HepG2 (cell line): Measurements from ENCODE around the gene ATP5F1E. TPM values are rescaled to one million over a fixed set of nuclear protein-coding genes. Genes with fewer than 3 reads are reported as not detected.

Experiments used
- AHDC1 ChIP-seq: sonication (generic); formaldehyde crosslinking; IDR thresholded peaks from 2 replicates; pipeline ENCODE4 v1.5.1; 2020; ENCODE audit warnings: mild to moderate bottlenecking, missing genetic modification reagents, borderline replicate concordance
- BRCA1 ChIP-seq: sonication (generic); formaldehyde crosslinking; IDR thresholded peaks from 2 replicates; pipeline ENCODE4 v1.4.0; 2020; ENCODE audit warnings: missing genetic modification reagents
- GATAD1 ChIP-seq: IDR thresholded peaks from 2 replicates; pipeline ENCODE4 v1.6.1; 2016; ENCODE audit warnings: missing genetic modification reagents, missing compliant biosample characterization
- HDAC2 ChIP-seq: sonication (generic); formaldehyde crosslinking; IDR thresholded peaks from 2 replicates; pipeline ENCODE4 v1.4.0; 2020; ENCODE audit warnings: missing genetic modification reagents
- HMGA1 ChIP-seq: sonication (generic); formaldehyde crosslinking; conservative IDR thresholded peaks from 2 replicates; pipeline ENCODE4 v1.4.0; 2020; ENCODE audit warnings: missing genetic modification reagents
- HOMEZ ChIP-seq: IDR thresholded peaks from 2 replicates; pipeline ENCODE4 v1.6.1; 2016; ENCODE audit warnings: low read depth
- KAT7 ChIP-seq: IDR thresholded peaks from 2 replicates; pipeline ENCODE4 v1.6.1; 2018; ENCODE audit warnings: borderline replicate concordance, missing compliant biosample characterization
- MXD1 ChIP-seq: sonication (generic); formaldehyde crosslinking; IDR thresholded peaks from 2 replicates; pipeline ENCODE4 v1.4.0; 2020; ENCODE audit warnings: mild to moderate bottlenecking, missing genetic modification reagents
- NAIF1 ChIP-seq: sonication (generic); formaldehyde crosslinking; IDR thresholded peaks from 2 replicates; pipeline ENCODE4 v1.5.0; 2020; ENCODE audit warnings: mild to moderate bottlenecking, missing genetic modification reagents, borderline replicate concordance
- NFE2L1 ChIP-seq: sonication (generic); formaldehyde crosslinking; IDR thresholded peaks from 2 replicates; pipeline ENCODE4 v1.4.0; 2020; ENCODE audit warnings: missing genetic modification reagents, mild to moderate bottlenecking, borderline replicate concordance
- RBAK ChIP-seq: sonication (generic); formaldehyde crosslinking; IDR thresholded peaks from 2 replicates; pipeline ENCODE4 v1.5.1; 2020; ENCODE audit warnings: mild to moderate bottlenecking, missing genetic modification reagents
- SIX4 ChIP-seq: sonication (generic); formaldehyde crosslinking; IDR thresholded peaks from 2 replicates; pipeline ENCODE4 v1.4.0; 2020; ENCODE audit warnings: missing genetic modification reagents
- ZKSCAN1 ChIP-seq: fragments of 150-350 bp; IDR thresholded peaks from 2 replicates; pipeline ENCODE4 v1.6.1; 2014; ENCODE audit warnings: low read length
- ZNF205 ChIP-seq: IDR thresholded peaks from 2 replicates; pipeline ENCODE4 v1.6.1; 2018; ENCODE audit warnings: missing biosample characterization, missing genetic modification reagents
- ZNF552 ChIP-seq: sonication (generic); formaldehyde crosslinking; IDR thresholded peaks from 2 replicates; pipeline ENCODE4 v1.9.0; 2022; ENCODE audit warnings: missing genetic modification reagents, mild to moderate bottlenecking, borderline replicate concordance
- ZNF891 ChIP-seq: sonication (generic); formaldehyde crosslinking; IDR thresholded peaks from 2 replicates; pipeline ENCODE4 v1.5.0; 2020; ENCODE audit warnings: mild to moderate bottlenecking, missing genetic modification reagents
- ZXDC ChIP-seq: sonication (generic); formaldehyde crosslinking; IDR thresholded peaks from 2 replicates; pipeline ENCODE4 v1.5.0; 2020; ENCODE audit warnings: mild to moderate bottlenecking, missing genetic modification reagents
- polyA plus RNA-seq, 8 experiments: library from polyadenylated mRNA; depleted of rRNA in 3 of 8; stranded (reverse) in 7 of 8; unstranded in 1 of 8; fragments of >200 nt; fragmentation: Illumina TruSeq in 4 of 8; extraction: Trizol in 4 of 8; gene quantifications; 2 replicates each; pipeline versions ENCODE4 v1.2.1 to v1.2.3, GENCODE V29; 2011 to 2016; ENCODE audit warnings: low read depth in 4 of 8, missing spikeins in 1 of 8, mixed read lengths in 1 of 8; ENCODE audit not compliant: insufficient read depth in 1 of 8
- total RNA-seq, 5 experiments: library from RNA; depleted of rRNA; stranded (reverse); fragments of >200 nt; fragmentation: Illumina TruSeq; extraction: Trizol; gene quantifications; 2 replicates each; pipeline ENCODE4 v1.2.3, GENCODE V29; 2016; ENCODE audit warnings: low read depth in 1 of 5

ATP5F1E gene
- total and polyA plus RNA-seq, 2 of the 13 experiments (the other 11 are each of a cell fraction or from before 2014, with no cell fraction given), result 121 to 134 TPM

DNA sequence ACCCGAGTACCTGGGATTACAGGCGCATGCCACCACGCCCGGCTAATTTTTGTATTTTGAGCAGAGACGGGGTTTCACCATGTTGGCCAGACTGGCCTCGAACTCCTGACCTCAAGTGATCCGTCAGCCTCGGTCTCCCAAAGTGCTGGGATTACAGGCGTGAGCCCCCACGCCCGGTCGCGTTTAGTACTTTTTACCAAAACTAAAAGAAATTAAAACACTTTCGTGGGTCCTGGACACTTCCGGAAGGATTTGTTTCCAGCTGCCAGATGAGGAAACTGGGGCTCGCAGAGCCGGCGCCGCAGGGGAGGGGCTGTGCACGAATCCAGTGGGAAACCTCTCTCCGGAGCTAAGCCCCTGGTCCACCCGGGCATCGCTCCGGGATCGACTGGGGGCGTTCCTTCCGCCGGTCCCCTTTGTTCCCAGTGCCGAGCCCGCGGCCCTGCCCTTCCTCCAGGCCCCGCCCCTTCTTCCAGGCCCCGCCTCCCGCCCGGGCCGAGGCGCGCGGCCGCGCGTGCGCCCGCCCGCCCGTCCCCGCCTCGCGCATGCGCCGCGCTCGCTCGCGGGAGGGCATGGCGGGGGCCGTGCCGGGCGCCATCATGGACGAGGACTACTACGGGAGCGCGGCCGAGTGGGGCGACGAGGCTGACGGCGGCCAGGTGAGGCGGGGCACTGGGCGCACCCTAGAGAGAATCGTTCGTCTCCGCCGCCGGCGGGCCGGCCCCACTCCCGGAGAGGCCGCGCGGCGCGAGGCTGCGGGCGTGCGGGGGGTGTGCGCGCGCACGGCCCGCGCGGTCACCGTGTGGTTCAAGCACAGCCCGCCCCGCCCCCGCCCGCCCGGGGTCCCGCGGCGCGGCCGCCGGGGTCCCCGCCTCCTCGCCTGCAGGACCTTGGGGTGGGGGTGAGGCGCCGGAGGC, 51.2 kb downstream of the ATP5F1E start, which contains the start of gene NELFCD (continued):
- TF ChIP-seq AHDC1 (CRISPR knock-in tag) (no peak), ZNF552 (CRISPR knock-in tag) (0 out of 2 replicates have a peak, but pooled peaks have one; percentile 42), KAT7 (0 out of 2 replicates have a peak, but pooled peaks have one; percentile 25), ZNF205 (CRISPR knock-in tag) (0 out of 2 replicates have a peak, but pooled peaks have one; percentile 66), MXD1 (CRISPR knock-in tag) (peak; percentile 76), GATAD1 (CRISPR knock-in tag) (peak; percentile 56; the same call in 1 of the 2 replicates), SIX4 (0 out of 2 replicates have a peak, but pooled peaks have one; percentile 6), NFE2L1 (no peak), ZKSCAN1 (no peak), HOMEZ (CRISPR knock-in tag) (peak; percentile 64; the same call in 1 of the 2 replicates), NAIF1 (CRISPR knock-in tag) (no peak), BRCA1 (CRISPR knock-in tag) (0 out of 2 replicates have a peak, but pooled peaks have one; percentile 82), HDAC2 (CRISPR knock-in tag) (peak; percentile 85), RBAK (0 out of 2 replicates have a peak, but pooled peaks have one; percentile 41), ZXDC (CRISPR knock-in tag) (peak; percentile 93), HMGA1 (no peak), ZNF891 (CRISPR knock-in tag) (no peak)
